Parathyroid adenoma (tissue), 2 donors: ENCODE measurements around the gene TRAFD1.

Experiments
- H2AFZ ChIP-seq: fragments of 300-600 bp; sonication (generic); one replicate; pipeline ENCODE4 v1.7.0; 2017; ENCODE audit warnings: antibody characterized with exemption, mild to moderate bottlenecking
- H3K27ac ChIP-seq: fragments of 300-600 bp; sonication (generic); one replicate; pipeline ENCODE4 v1.7.0; 2017
- H3K27me3 ChIP-seq: fragments of 300-600 bp; sonication (generic); one replicate; pipeline ENCODE4 v1.7.0; 2017; ENCODE audit warnings: low read length; ENCODE audit not compliant: control insufficient read depth, insufficient read depth
- H3K36me3 ChIP-seq: fragments of 300-600 bp; sonication (generic); one replicate; pipeline ENCODE4 v1.7.0; 2017; ENCODE audit warnings: low read length; ENCODE audit not compliant: control insufficient read depth, insufficient read depth
- H3K4me1 ChIP-seq: fragments of 300-600 bp; sonication (generic); one replicate; pipeline ENCODE4 v1.7.0; 2017; ENCODE audit warnings: control low read depth
- H3K4me2 ChIP-seq: fragments of 300-600 bp; sonication (generic); one replicate; pipeline ENCODE4 v1.7.0; 2017; ENCODE audit warnings: low read length
- H3K4me3 ChIP-seq: fragments of 300-600 bp; sonication (generic); one replicate; pipeline ENCODE4 v1.7.0; 2017; ENCODE audit warnings: low read depth, low read length
- H3K79me2 ChIP-seq: fragments of 300-600 bp; sonication (generic); one replicate; pipeline ENCODE4 v1.7.0; 2017; ENCODE audit warnings: control low read depth
- H3K9ac ChIP-seq: fragments of 300-600 bp; sonication (generic); one replicate; pipeline ENCODE4 v1.7.0; 2017; ENCODE audit warnings: mild to moderate bottlenecking
- H3K9me3 ChIP-seq: fragments of 300-600 bp; sonication (generic); one replicate; pipeline ENCODE4 v1.7.0; 2017; ENCODE audit warnings: low read length; ENCODE audit not compliant: control insufficient read depth
- CTCF ChIP-seq: fragments of 300-600 bp; sonication (generic); IDR thresholded peaks from one replicate; pipeline ENCODE4 v1.7.0; 2017; ENCODE audit warnings: antibody characterized with exemption, mild to moderate bottlenecking
- donor health status: primary hyperparathyroidism.

Gene TRAFD1

GRCh38 chr12:112170376-112170775 is 45.0 kb downstream of the TRAFD1 start:
- no peak overlapping the region for H2AFZ ChIP-seq
- no peak for TF ChIP-seq CTCF
- no peak overlapping the region for H3K9ac ChIP-seq
- H3K27ac ChIP-seq, result no peak overlapping the region
- no peaks in the 10 kb centered on the region for H3K4me1 ChIP-seq
- peaks cover 3% of the 10 kb centered on the region for H3K79me2 ChIP-seq
- H3K9me3 ChIP-seq, result no peaks in the 10 kb centered on the region
- H3K27me3 ChIP-seq, result no peaks in the 10 kb centered on the region
- H3K4me3 ChIP-seq, result no peak overlapping the region
- H3K4me2 ChIP-seq, result no peak overlapping the region
- no peaks in the 10 kb centered on the region for H3K36me3 ChIP-seq

GRCh38 chr12:112170971-112171596 is 45.7 kb downstream of the TRAFD1 start:
- no peak overlapping the region for H3K4me3 ChIP-seq
- H3K9me3 ChIP-seq, result no peaks in the 10 kb centered on the region
- no peak overlapping the region for H3K27ac ChIP-seq
- peaks cover 3% of the 10 kb centered on the region for H3K79me2 ChIP-seq
- H3K4me1 ChIP-seq, result no peaks in the 10 kb centered on the region
- no peaks in the 10 kb centered on the region for H3K27me3 ChIP-seq
- no peaks in the 10 kb centered on the region for H3K36me3 ChIP-seq
- no peak overlapping the region for H3K4me2 ChIP-seq
- no peak for TF ChIP-seq CTCF
- no peak overlapping the region for H3K9ac ChIP-seq
- no peak overlapping the region for H2AFZ ChIP-seq

GRCh38 chr12:112172556-112173324 is 47.4 kb downstream of the TRAFD1 start:
- H3K9me3 ChIP-seq, result no peaks in the 10 kb centered on the region
- no peak overlapping the region for H3K9ac ChIP-seq
- no peaks in the 10 kb centered on the region for H3K4me1 ChIP-seq
- no peak overlapping the region for H2AFZ ChIP-seq
- H3K36me3 ChIP-seq, result no peaks in the 10 kb centered on the region
- H3K79me2 ChIP-seq, result peaks cover 3% of the 10 kb centered on the region
- no peaks in the 10 kb centered on the region for H3K27me3 ChIP-seq
- H3K27ac ChIP-seq, result no peak overlapping the region
- TF ChIP-seq CTCF, result no peak
- H3K4me2 ChIP-seq, result no peak overlapping the region
- H3K4me3 ChIP-seq, result no peak overlapping the region

GRCh38 chr12:112175361-112176155 is 50.2 kb downstream of the TRAFD1 start:
- no peak overlapping the region for H3K9ac ChIP-seq
- H3K27ac ChIP-seq, result no peak overlapping the region
- no peaks in the 10 kb centered on the region for H3K9me3 ChIP-seq
- H3K79me2 ChIP-seq, result peaks cover 3% of the 10 kb centered on the region
- no peaks in the 10 kb centered on the region for H3K27me3 ChIP-seq
- H3K4me3 ChIP-seq, result no peak overlapping the region
- H3K36me3 ChIP-seq, result no peaks in the 10 kb centered on the region
- TF ChIP-seq CTCF, result no peak
- H3K4me1 ChIP-seq, result no peaks in the 10 kb centered on the region
- no peak overlapping the region for H2AFZ ChIP-seq
- no peak overlapping the region for H3K4me2 ChIP-seq
